IMR-90 (cell line): Measurements from ENCODE around the gene BTNL8. TPM values are rescaled to one million over a fixed set of nuclear protein-coding genes. Genes with fewer than 3 reads are reported as not detected.

Experiments used
- ATAC-seq: fragments of 200-7000 bp; cut with Tn5 transposase; 2 replicates; pipeline ENCODE4 v1.9.1; 2020; ENCODE audit warnings: low read depth, mild to moderate bottlenecking, moderate library complexity
- BruUV-seq: library from RNA; stranded (reverse); fragments of 400-500 nt; replicated peaks from 2 replicates; lab custom pipeline; 2021; lab: Mats Ljungman, UMichigan
- CTCF ChIA-PET: fragments of 300-600 bp; formaldehyde crosslinking; extraction: SDS; loops from one replicate; lab custom pipeline; 2021; ENCODE audit warnings: antibody characterized with exemption; lab: Yijun Ruan, JAX
- POLR2A ChIA-PET: fragments of 300-600 bp; sonication (Branson Sonifier 250); formaldehyde crosslinking; loops from one replicate; lab custom pipeline; 2022; ENCODE audit warnings: antibody characterized with exemption; ENCODE audit not compliant: unreplicated experiment; lab: Charles Lee
- DNase-seq: peaks from one replicate; pipeline ENCODE4 v3.0.0; 2013
- H2AFZ ChIP-seq: replicated peaks from 2 replicates; pipeline ENCODE3; 2013; ENCODE audit warnings: low read length, mild to moderate bottlenecking; ENCODE audit not compliant: poor library complexity
- H2AK5ac ChIP-seq: 2 replicates; pipeline ENCODE4 v1.6.1; 2013; ENCODE audit warnings: low read depth, low read length, inconsistent platforms
- H2AK9ac ChIP-seq: replicated peaks from 2 replicates; pipeline ENCODE3; 2013; ENCODE audit warnings: mild to moderate bottlenecking, low read depth, low read length, moderate library complexity; ENCODE audit not compliant: poor library complexity
- H2BK120ac ChIP-seq: 2 replicates; pipeline ENCODE4 v1.6.1; 2013; ENCODE audit warnings: low read depth, low read length, inconsistent platforms
- H2BK15ac ChIP-seq: 3 replicates; pipeline ENCODE4 v1.6.1; 2013; ENCODE audit warnings: low read depth, low read length, inconsistent platforms
- H2BK20ac ChIP-seq: 2 replicates; pipeline ENCODE4 v1.6.1; 2013; ENCODE audit warnings: low read depth, mild to moderate bottlenecking, inconsistent platforms, low read length, moderate library complexity
- H2BK5ac ChIP-seq: 2 replicates; pipeline ENCODE4 v1.6.1; 2013; ENCODE audit warnings: mild to moderate bottlenecking, low read depth, low read length, inconsistent platforms; ENCODE audit not compliant: poor library complexity, severe bottlenecking
- H3K14ac ChIP-seq: replicated peaks from 2 replicates; pipeline ENCODE4 v1.6.1; 2013; ENCODE audit warnings: low read depth, low read length, inconsistent platforms
- H3K18ac ChIP-seq: 2 replicates; pipeline ENCODE4 v1.6.1; 2013; ENCODE audit warnings: low read depth, low read length, control low read depth
- H3K23ac ChIP-seq: 2 replicates; pipeline ENCODE4 v1.6.1; 2013; ENCODE audit warnings: low read depth, low read length, inconsistent platforms
- H3K27ac ChIP-seq: 2 replicates; pipeline ENCODE4 v1.5.1; 2013; ENCODE audit warnings: mild to moderate bottlenecking, control low read depth, low read length; ENCODE audit not compliant: insufficient read depth
- H3K27me3 ChIP-seq: 2 replicates; pipeline ENCODE4 v1.6.1; 2013; ENCODE audit warnings: low read length; ENCODE audit not compliant: control insufficient read depth, insufficient read depth
- H3K36me3 ChIP-seq: 2 replicates; pipeline ENCODE4 v1.6.1; 2013; ENCODE audit warnings: low read length, mixed read lengths; ENCODE audit not compliant: control insufficient read depth, insufficient read depth
- H3K4ac ChIP-seq: 2 replicates; pipeline ENCODE4 v1.6.1; 2013; ENCODE audit warnings: low read depth, low read length, inconsistent platforms
- H3K4me1 ChIP-seq: 2 replicates; pipeline ENCODE4 v1.6.1; 2013; ENCODE audit warnings: low read length, mixed read lengths; ENCODE audit not compliant: control insufficient read depth, insufficient read depth
- H3K4me2 ChIP-seq: 2 replicates; pipeline ENCODE4 v1.6.1; 2013; ENCODE audit warnings: low read depth, mild to moderate bottlenecking, control low read depth, low read length, moderate library complexity
- H3K4me3 ChIP-seq: 2 replicates; pipeline ENCODE4 v1.5.1; 2013; ENCODE audit warnings: low read depth, mild to moderate bottlenecking, control low read depth, low read length, moderate library complexity; ENCODE audit not compliant: insufficient read depth
- H3K56ac ChIP-seq: 2 replicates; pipeline ENCODE4 v1.6.1; 2013; ENCODE audit warnings: low read length, inconsistent platforms; ENCODE audit not compliant: insufficient read depth; ENCODE audit errors: extremely low read depth
- H3K79me1 ChIP-seq, 2 experiments: 2 replicates each; pipeline ENCODE4 v1.6.1; 2013; ENCODE audit warnings: low read length in 2 of 2, inconsistent platforms in 1 of 2, low read depth in 1 of 2
- H3K9ac ChIP-seq: 2 replicates; pipeline ENCODE4 v1.6.1; 2013; ENCODE audit warnings: low read depth, low read length, control low read depth
- H3K9me1 ChIP-seq: 2 replicates; pipeline ENCODE4 v1.6.1; 2013; ENCODE audit warnings: low read length, inconsistent platforms; ENCODE audit not compliant: insufficient read depth
- H3K9me3 ChIP-seq: 2 replicates; pipeline ENCODE4 v1.6.1; 2013; ENCODE audit warnings: low read length; ENCODE audit not compliant: control insufficient read depth, insufficient read depth
- H4K20me1 ChIP-seq: 2 replicates; pipeline ENCODE4 v1.6.1; 2013; ENCODE audit warnings: low read length, inconsistent platforms; ENCODE audit not compliant: insufficient read depth
- H4K5ac ChIP-seq: 2 replicates; pipeline ENCODE4 v1.6.1; 2013; ENCODE audit warnings: mild to moderate bottlenecking, low read depth, low read length, control low read depth
- H4K8ac ChIP-seq, 2 experiments: 2 replicates each; pipeline ENCODE4 v1.6.1; 2013; ENCODE audit warnings: low read depth in 2 of 2, low read length in 2 of 2, control low read depth in 1 of 2, inconsistent platforms in 1 of 2
- H4K91ac ChIP-seq: 2 replicates; pipeline ENCODE4 v1.6.1; 2013; ENCODE audit warnings: low read depth, low read length, inconsistent platforms; ENCODE audit not compliant: insufficient read depth
- BHLHE40 ChIP-seq: fragments of 150-350 bp; IDR thresholded peaks from 2 replicates; pipeline ENCODE4 v1.6.1; 2016; ENCODE audit warnings: mild to moderate bottlenecking, low read depth, low read length
- MAFK ChIP-seq: IDR thresholded peaks from 2 replicates; pipeline ENCODE4 v1.6.1; 2012; ENCODE audit warnings: low read depth, low read length, improper control_type of control experiment
- RCOR1 ChIP-seq: IDR thresholded peaks from 2 replicates; pipeline ENCODE4 v1.6.1; 2012; ENCODE audit warnings: mild to moderate bottlenecking, low read length, improper control_type of control experiment; ENCODE audit not compliant: insufficient replicate concordance
- RFX5 ChIP-seq: IDR thresholded peaks from 2 replicates; pipeline ENCODE4 v1.8.0; 2012; ENCODE audit warnings: low read depth, mild to moderate bottlenecking, low read length, moderate library complexity
- USF2 ChIP-seq: fragments of 150-350 bp; IDR thresholded peaks from 2 replicates; pipeline ENCODE4 v1.6.1; 2017; ENCODE audit warnings: mild to moderate bottlenecking, antibody characterized with exemption, low read length, low read depth
- WGBS, 2 experiments: methylation state at CpG; one replicate each; pipeline versions ENCODE4 v1.1.5 to v1.1.7; 2013; ENCODE audit warnings: missing lambda C conversion rate in 2 of 2; ENCODE audit not compliant: insufficient read length in 1 of 2; ENCODE audit errors: extremely low coverage in 2 of 2; 5-methylcytosine and 5-hydroxymethylcytosine counted together
- dilution Hi-C: fragments of 300-500 bp; cut with HindIII; formaldehyde crosslinking; loops from one replicate; pipeline ENCODE4 v1.14.3; 2018; ENCODE audit warnings: low sequenced_read_pairs; ENCODE audit not compliant: unreplicated experiment
- in situ Hi-C: fragments of 300-500 bp; cut with MboI; formaldehyde crosslinking; loops from 3 replicates; pipeline ENCODE4 v1.14.3; 2019; ENCODE audit warnings: low sequenced_read_pairs, inconsistent platforms, mixed read lengths
- intact Hi-C: fragments of 100-400 bp; cut with micrococcal nuclease; formaldehyde crosslinking; loops from 2 replicates; pipeline ENCODE4 v1.10.0; 2022
- polyA plus RNA-seq, 3 experiments: library from polyadenylated mRNA; depleted of rRNA; stranded (reverse); fragments of >200 nt; gene quantifications; 2 replicates each; pipeline ENCODE4 v1.2.3, GENCODE V29; 2012; ENCODE audit warnings: low replicate concordance in 1 of 3
- total RNA-seq: library from RNA; depleted of rRNA; stranded (reverse); fragments of >200 nt; gene quantifications from 2 replicates; pipeline ENCODE4 v1.2.3, GENCODE V29; 2012

Gene BTNL8
- total and polyA plus RNA-seq, 2 of the 4 experiments (the other 2 are of a cell fraction), result not detected

- Histone ChIP-seq H2BK120ac (no peak overlapping the region), H3K4me2 (no peak overlapping the region), H3K14ac (no peak overlapping the region), H3K23ac (no peak overlapping the region), H2BK15ac (no peak overlapping the region), H3K4me1 (no peaks in the 10 kb centered on the region), H2AK9ac (no peak overlapping the region), H4K91ac (no peak overlapping the region), H3K79me1 (peaks cover 7 to 18% of the 10 kb centered on the region in 2 experiments), H3K27ac (no peak overlapping the region), H3K9ac (no peak overlapping the region), H3K56ac (no peak overlapping the region), H3K4me3 (no peak overlapping the region), H2BK20ac (no peak overlapping the region), H3K9me3 (peaks cover 34% of the 10 kb centered on the region), H3K36me3 (peaks cover 38% of the 10 kb centered on the region), H2AK5ac (no peak overlapping the region), H3K9me1 (no peaks in the 10 kb centered on the region; the same call in 1 of the 2 replicates), H4K8ac (no peak overlapping the region), H4K5ac (no peak overlapping the region), H2AFZ (no peak overlapping the region), H4K20me1 (no peaks in the 10 kb centered on the region), H3K27me3 (no peaks in the 10 kb centered on the region), H3K18ac (no peak overlapping the region), H3K4ac (no peak overlapping the region), H2BK5ac (no peak overlapping the region)
- intact Hi-C loops, result no loop called here
- CTCF ChIA-PET, result interaction anchor here (0.6 kb wide), 2 partner anchors 314 to 405 kb away, joined by 5 to 8 read pairs; no protein-coding TSS in a partner anchor
- no peak for ATAC-seq
- 80% methylated on average over 4 of the region's 13 CpGs; no CpG with 5 or more reads in 1 of the 2 experiments for WGBS, 2 experiments
- TF ChIP-seq BHLHE40 (no peak), USF2 (no peak), RCOR1 (no peak), RFX5 (no peak), MAFK (no peak)
- dilution Hi-C loops, result no loop called here
- no peak for DNase-seq
- in situ Hi-C loops, result no loop called here
- BruUV-seq, result no TSS peak
- POLR2A ChIA-PET, result no interaction called here
Measured at GRCh38 chr5:180853121-180853847, 45.7 kb upstream of the BTNL8 start.
